K562 (cell line): Measurements from ENCODE around the gene CEP41. TPM values are rescaled to one million over a fixed set of nuclear protein-coding genes. Genes with fewer than 3 reads are reported as not detected.

Experiments
- AFF1 ChIP-seq, 2 experiments: fragments of 450-650 bp; IDR thresholded peaks; 2 replicates each; pipeline ENCODE4 v1.6.1; 2018; ENCODE audit warnings: mild to moderate bottlenecking in 2 of 2, low read depth in 1 of 2; ENCODE audit not compliant: partially characterized antibody in 2 of 2
- ARID3B ChIP-seq: fragments of 250-450 bp; sonication (Bioruptor Pico); IDR thresholded peaks from 2 replicates; pipeline ENCODE4 v1.4.0; 2020; ENCODE audit warnings: borderline replicate concordance
- BRD4 ChIP-seq: fragments of 200-600 bp; sonication (generic); IDR thresholded peaks from 2 replicates; pipeline ENCODE4 v1.6.1; 2017; ENCODE audit warnings: inconsistent platforms
- CHCHD3 ChIP-seq: fragments of 250-450 bp; sonication (Bioruptor Pico); IDR thresholded peaks from 2 replicates; pipeline ENCODE4 v2.1.2; 2022; ENCODE audit warnings: mild to moderate bottlenecking
- ETS1 ChIP-seq: conservative IDR thresholded peaks from 2 replicates; pipeline ENCODE4 v1.6.1; 2011; ENCODE audit warnings: low read depth, mild to moderate bottlenecking, low read length; ENCODE audit not compliant: control insufficient read depth
- GABPB2 ChIP-seq: fragments of 250-450 bp; sonication (Bioruptor Pico); conservative IDR thresholded peaks from 2 replicates; pipeline ENCODE4 v1.5.1; 2021; ENCODE audit warnings: mild to moderate bottlenecking
- KDM1A ChIP-seq, 2 experiments: fragments of 450-650 bp; IDR thresholded peaks; 2 replicates each; pipeline ENCODE4 v1.6.1; 2016; ENCODE audit warnings: mild to moderate bottlenecking in 2 of 2
- LEF1 ChIP-seq: fragments of 450-650 bp; IDR thresholded peaks from 2 replicates; pipeline ENCODE4 v1.6.1; 2016; ENCODE audit warnings: mild to moderate bottlenecking
- MCM7 ChIP-seq, 2 experiments: fragments of 450-650 bp; IDR thresholded peaks; 2 replicates each; pipeline ENCODE4 v1.6.1; 2016 to 2018
- NCOA1 ChIP-seq: fragments of 450-650 bp; IDR thresholded peaks from 2 replicates; pipeline ENCODE4 v1.6.1; 2016; ENCODE audit warnings: low read depth
- NR2C1 ChIP-seq, 2 experiments: fragments of 450-650 bp; IDR thresholded peaks; 2 replicates each; pipeline ENCODE4 v1.6.1; 2017; ENCODE audit warnings: mild to moderate bottlenecking in 2 of 2, antibody characterized with exemption in 1 of 2, inconsistent platforms in 1 of 2, missing compliant biosample characterization in 1 of 2, missing genetic modification characterization in 1 of 2
- ZNF140 ChIP-seq: fragments of 250-450 bp; sonication (Bioruptor Pico); IDR thresholded peaks from 2 replicates; pipeline ENCODE4 v1.8.0; 2021; ENCODE audit warnings: moderate library complexity, mild to moderate bottlenecking, inconsistent platforms
- ZNF239 ChIP-seq: fragments of 250-450 bp; sonication (Bioruptor Pico); IDR thresholded peaks from 2 replicates; pipeline ENCODE4 v1.4.0; 2020; ENCODE audit warnings: mild to moderate bottlenecking
- ZNF764 ChIP-seq: fragments of 250-450 bp; sonication (Bioruptor Pico); IDR thresholded peaks from 2 replicates; pipeline ENCODE4 v1.4.0; 2020; ENCODE audit warnings: low read depth, mild to moderate bottlenecking, moderate library complexity
- polyA plus RNA-seq, 8 experiments: library from polyadenylated mRNA; depleted of rRNA in 4 of 8; stranded (reverse) in 5 of 8; unstranded in 3 of 8; fragments of >200 nt; fragmentation: Nextera tagmentation in 2 of 8; fragmentation: Illumina TruSeq in 1 of 8; extraction: Ambion mirVana in 2 of 8; extraction: Trizol in 1 of 8; gene quantifications; 2 replicates each; pipeline versions ENCODE4 v1.2.1 to v1.2.3, GENCODE V29; 2011 to 2014; ENCODE audit warnings: inconsistent platforms in 1 of 8, missing spikeins in 1 of 8
- total RNA-seq, 7 experiments: library from RNA; depleted of rRNA in 6 of 7; stranded (reverse); fragments of >200 nt in 6 of 7; fragmentation: Illumina TruSeq in 2 of 7; extraction: Trizol in 2 of 7; gene quantifications; 2 replicates each; pipeline versions ENCODE4 v1.2.1 to v1.2.3, GENCODE V29; 2011 to 2021; ENCODE audit warnings: low replicate concordance in 1 of 7
- TF ChIP-seq, protein P1 (sequence below): fragments of 450-650 bp; IDR thresholded peaks from 2 replicates; pipeline ENCODE4 v1.6.1; 2016; ENCODE audit warnings: mild to moderate bottlenecking

The CEP41 gene
- total and polyA plus RNA-seq, 9 of the 15 experiments (the other 6 are each of a cell fraction or from before 2014, with no cell fraction given): 1.5 to 15.5 (median 6.4) TPM

DNA sequence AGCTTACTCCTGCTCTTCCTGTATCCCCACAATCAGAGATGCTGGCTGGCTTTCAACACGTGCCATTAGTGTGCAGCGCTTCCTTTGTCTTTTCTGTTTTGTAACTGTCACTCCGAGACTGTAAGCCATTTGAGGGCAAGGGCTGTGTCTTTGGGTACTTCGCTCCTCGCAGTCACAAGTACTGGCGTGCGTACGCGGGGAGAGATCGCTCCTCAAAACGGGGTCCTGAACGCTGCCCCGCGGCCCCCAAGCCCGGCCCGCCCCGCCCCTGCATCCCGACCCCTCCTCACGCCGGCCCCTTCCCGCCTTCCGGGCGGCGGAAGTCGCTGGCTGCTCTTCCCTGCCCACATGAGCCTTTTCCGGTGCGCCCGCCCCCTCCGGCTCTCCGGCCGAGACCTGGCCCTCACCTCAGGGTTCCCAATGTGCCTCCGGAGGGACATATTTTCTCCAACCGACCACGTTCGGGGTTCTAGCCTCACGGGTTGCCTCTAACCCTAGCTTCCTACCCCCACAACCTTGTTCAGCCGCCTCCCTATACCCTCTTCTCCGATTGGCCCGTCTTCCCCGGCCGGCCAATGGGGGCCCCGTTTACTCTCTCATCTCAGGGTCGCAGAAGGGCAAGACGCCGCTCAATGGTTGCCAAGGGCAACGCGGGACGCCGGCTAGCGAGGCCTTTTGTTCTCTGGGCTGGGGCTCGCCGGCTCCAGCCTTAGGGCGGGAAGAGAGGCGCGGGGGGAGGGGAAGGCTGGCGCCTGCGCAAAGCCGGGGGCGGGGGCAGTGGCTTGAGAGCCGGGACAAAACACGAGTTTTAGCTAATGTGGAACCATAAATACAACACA lies at the start of gene CEP41 (continued):
- TF ChIP-seq ZNF764 (CRISPR knock-in tag): no peak
- 0 out of 2 replicates have a peak, but pooled peaks have one; percentile 19 for TF ChIP-seq LEF1
- TF ChIP-seq ZNF239 (CRISPR knock-in tag): no peak
- TF ChIP-seq ETS1: 0 out of 2 replicates have a peak, but pooled peaks have one; percentile 55
- TF ChIP-seq BRD4: 0 out of 2 replicates have a peak, but pooled peaks have one; percentile 36
- no peak for TF ChIP-seq ZNF140
- no peak for TF ChIP-seq MCM7 (IDR thresholded peaks at IDR 0.05)
- TF ChIP-seq NCOA1: no peak
- TF ChIP-seq GABPB2 (CRISPR knock-in tag): no peak
- TF ChIP-seq, protein P1, sequence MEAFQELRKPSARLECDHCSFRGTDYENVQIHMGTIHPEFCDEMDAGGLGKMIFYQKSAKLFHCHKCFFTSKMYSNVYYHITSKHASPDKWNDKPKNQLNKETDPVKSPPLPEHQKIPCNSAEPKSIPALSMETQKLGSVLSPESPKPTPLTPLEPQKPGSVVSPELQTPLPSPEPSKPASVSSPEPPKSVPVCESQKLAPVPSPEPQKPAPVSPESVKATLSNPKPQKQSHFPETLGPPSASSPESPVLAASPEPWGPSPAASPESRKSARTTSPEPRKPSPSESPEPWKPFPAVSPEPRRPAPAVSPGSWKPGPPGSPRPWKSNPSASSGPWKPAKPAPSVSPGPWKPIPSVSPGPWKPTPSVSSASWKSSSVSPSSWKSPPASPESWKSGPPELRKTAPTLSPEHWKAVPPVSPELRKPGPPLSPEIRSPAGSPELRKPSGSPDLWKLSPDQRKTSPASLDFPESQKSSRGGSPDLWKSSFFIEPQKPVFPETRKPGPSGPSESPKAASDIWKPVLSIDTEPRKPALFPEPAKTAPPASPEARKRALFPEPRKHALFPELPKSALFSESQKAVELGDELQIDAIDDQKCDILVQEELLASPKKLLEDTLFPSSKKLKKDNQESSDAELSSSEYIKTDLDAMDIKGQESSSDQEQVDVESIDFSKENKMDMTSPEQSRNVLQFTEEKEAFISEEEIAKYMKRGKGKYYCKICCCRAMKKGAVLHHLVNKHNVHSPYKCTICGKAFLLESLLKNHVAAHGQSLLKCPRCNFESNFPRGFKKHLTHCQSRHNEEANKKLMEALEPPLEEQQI: no peak
- TF ChIP-seq KDM1A (IDR thresholded peaks at IDR 0.05): no peak
- no peak for TF ChIP-seq ARID3B (CRISPR knock-in tag)
- TF ChIP-seq CHCHD3: no peak
- TF ChIP-seq NR2C1 (IDR thresholded peaks at IDR 0.05): peak; percentile 90
- TF ChIP-seq NR2C1 (tag; IDR thresholded peaks at IDR 0.05): peak; percentile 85
- no peak for TF ChIP-seq AFF1 (IDR thresholded peaks at IDR 0.05; ENCODE audit: low read depth in 1 of 2, partially characterized antibody in 2 of 2)
